ENCODE measurements around the gene ADAMTS6.
"Not testable (repeated sequence)": the region's sequence is repeated elsewhere in the genome, so short reads cannot be mapped to it uniquely, and the experiment has no call there.

Gene ADAMTS6

GRCh38 chr5:65481635-65482295 is at the start of gene ADAMTS6:
Gene ADAMTS6, minus strand, starts transcription at chr5:65481920. Its CDS starts 8,247 bp downstream, at chr5:65473673.
- DNase-seq: peak; percentile 32 to 64

GRCh38 chr5:65530904-65531303 is 49.2 kb upstream of the ADAMTS6 start:
- no peak for DNase-seq

- no peak for DNase-seq
Measured at GRCh38 chr5:65525726-65526125, 44.0 kb upstream of the ADAMTS6 start.

- no peak for DNase-seq
Measured at GRCh38 chr5:65512170-65512937, 30.6 kb upstream of the ADAMTS6 start.

- DNase-seq: no peak
Measured at GRCh38 chr5:65508978-65509377, 27.3 kb upstream of the ADAMTS6 start.

- no peak for DNase-seq
Measured at GRCh38 chr5:65506961-65507360, 25.2 kb upstream of the ADAMTS6 start.

GRCh38 chr5:65489119-65489518 is 7.4 kb upstream of the ADAMTS6 start:
- no peak for DNase-seq

GRCh38 chr5:65488038-65488687 is 6.4 kb upstream of the ADAMTS6 start:
- DNase-seq: not testable (repeated sequence)

GRCh38 chr5:65486803-65487202 is 5.1 kb upstream of the ADAMTS6 start:
- DNase-seq: not testable (repeated sequence)

GRCh38 chr5:65485405-65485804 is 3.7 kb upstream of the ADAMTS6 start:
- no peak for DNase-seq

- peak in 1 of 2 experiments; percentile 10 for DNase-seq
Measured at GRCh38 chr5:65483546-65484346, 2.0 kb upstream of the ADAMTS6 start.

- no peak for DNase-seq
Measured at GRCh38 chr5:65482736-65483545, 1.2 kb upstream of the ADAMTS6 start.

- no peak for DNase-seq
Measured at GRCh38 chr5:65482296-65482735, 596 bp upstream of the ADAMTS6 start.

- no peak for DNase-seq
Measured at GRCh38 chr5:65481171-65481581, 544 bp downstream of the ADAMTS6 start.

GRCh38 chr5:65480306-65480865 is 1.3 kb downstream of the ADAMTS6 start:
- no peak for DNase-seq

- no peak for DNase-seq
Measured at GRCh38 chr5:65479527-65479926, 2.2 kb downstream of the ADAMTS6 start.

- DNase-seq: no peak
Measured at GRCh38 chr5:65478336-65478735, 3.4 kb downstream of the ADAMTS6 start.

- DNase-seq: no peak
Measured at GRCh38 chr5:65475895-65476294, 5.8 kb downstream of the ADAMTS6 start.

GRCh38 chr5:65475336-65475735 is 6.4 kb downstream of the ADAMTS6 start:
- DNase-seq: no peak

GRCh38 chr5:65474130-65474711 is 7.5 kb downstream of the ADAMTS6 start:
- no peak for DNase-seq

- no peak for DNase-seq
Measured at GRCh38 chr5:65468633-65469032, 13.1 kb downstream of the ADAMTS6 start.

All from NCI-H187 (cell line).